Loucy (cell line): ENCODE measurements around the gene C5orf52.

ENCODE experiments used
- H2AFZ ChIP-seq: fragments of 200-600 bp; sonication (generic); 2 replicates; pipeline ENCODE4 v1.6.0; 2016; ENCODE audit warnings: antibody characterized with exemption, mild to moderate bottlenecking, low read length, moderate library complexity
- H3F3A ChIP-seq: fragments of 200-600 bp; 2 replicates; pipeline ENCODE4 v1.6.0; 2016; ENCODE audit warnings: antibody characterized with exemption, low read depth, mild to moderate bottlenecking
- H3K27me3 ChIP-seq: fragments of 200-600 bp; sonication (generic); 2 replicates; pipeline ENCODE4 v1.6.1; 2014; ENCODE audit warnings: low read length, mild to moderate bottlenecking; ENCODE audit not compliant: insufficient read depth, poor library complexity, severe bottlenecking
- H3K36me3 ChIP-seq: fragments of 200-600 bp; sonication (generic); 2 replicates; pipeline ENCODE4 v1.6.1; 2016; ENCODE audit warnings: low read length; ENCODE audit not compliant: insufficient read depth
- H3K4me1 ChIP-seq: fragments of 200-600 bp; sonication (generic); 2 replicates; pipeline ENCODE4 v1.5.1; 2014; ENCODE audit warnings: low read length, mild to moderate bottlenecking; ENCODE audit not compliant: insufficient read depth, poor library complexity, severe bottlenecking
- H3K4me2 ChIP-seq: fragments of 200-600 bp; sonication (generic); 2 replicates; pipeline ENCODE4 v1.6.0; 2014; ENCODE audit warnings: antibody characterized with exemption, low read length, low read depth, mild to moderate bottlenecking; ENCODE audit not compliant: poor library complexity, severe bottlenecking
- H3K4me3 ChIP-seq: fragments of 200-600 bp; sonication (generic); 2 replicates; pipeline ENCODE4 v1.5.1; 2014; ENCODE audit warnings: low read length, mild to moderate bottlenecking, mixed read lengths; ENCODE audit not compliant: poor library complexity, severe bottlenecking
- H3K79me2 ChIP-seq: fragments of 200-600 bp; sonication (generic); 2 replicates; pipeline ENCODE4 v1.6.1; 2014; ENCODE audit warnings: low read length; ENCODE audit not compliant: insufficient read depth
- H3K9ac ChIP-seq: fragments of 200-600 bp; sonication (generic); 2 replicates; pipeline ENCODE4 v1.6.0; 2014; ENCODE audit warnings: mild to moderate bottlenecking, low read depth, low read length, moderate library complexity; ENCODE audit not compliant: poor library complexity, severe bottlenecking
- H3K9me2 ChIP-seq: fragments of 200-600 bp; sonication (generic); replicated peaks from 2 replicates; pipeline ENCODE4 v1.6.1; 2016; ENCODE audit warnings: low read depth, low read length, mixed read lengths
- H3K9me3 ChIP-seq: fragments of 200-600 bp; sonication (generic); 2 replicates; pipeline ENCODE4 v1.6.1; 2014; ENCODE audit warnings: mild to moderate bottlenecking, antibody characterized with exemption, low read length, low read depth; ENCODE audit not compliant: insufficient read depth
- H4K20me1 ChIP-seq: fragments of 200-600 bp; sonication (generic); 2 replicates; pipeline ENCODE4 v1.6.0; 2014; ENCODE audit warnings: antibody characterized with exemption, low read length, mild to moderate bottlenecking; ENCODE audit not compliant: insufficient read depth, poor library complexity, severe bottlenecking
- EZH2phosphoT487 ChIP-seq: fragments of 200-600 bp; IDR thresholded peaks from 2 replicates; pipeline ENCODE4 v1.6.1; 2018; ENCODE audit warnings: antibody characterized with exemption, mild to moderate bottlenecking, moderate library complexity, borderline replicate concordance
- TF ChIP-seq, protein P1 (sequence below): fragments of 200-600 bp; sonication (generic); conservative IDR thresholded peaks from 2 replicates; pipeline ENCODE4 v1.5.1; 2014; ENCODE audit warnings: mild to moderate bottlenecking, antibody characterized with exemption, low read length

The C5orf52 gene

DNA sequence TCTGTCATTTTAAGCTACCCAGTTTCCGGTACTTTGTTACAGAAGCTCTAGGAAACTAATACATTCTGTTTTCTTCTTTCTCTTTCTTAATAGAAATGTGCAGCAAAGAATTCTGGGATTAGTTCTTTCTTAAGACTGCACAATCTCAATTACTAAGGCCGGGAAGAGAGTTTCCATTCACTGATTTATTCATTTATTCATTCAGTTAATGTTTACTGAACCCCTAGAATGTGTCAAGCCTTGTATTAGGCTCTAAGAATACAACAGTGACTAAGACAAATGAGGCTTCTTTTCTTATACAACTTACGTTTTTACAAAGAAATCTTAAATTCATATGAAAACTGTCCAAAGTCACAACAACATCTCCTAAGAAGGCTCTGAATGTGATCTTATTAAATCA is 32.4 kb downstream of the C5orf52 start:
- Histone ChIP-seq H3K9me2 (no peaks in the 10 kb centered on the region), H3K79me2 (no peaks in the 10 kb centered on the region), H3K27me3 (no peaks in the 10 kb centered on the region), H3K4me3 (no peak overlapping the region), H3F3A (no peaks in the 10 kb centered on the region), H4K20me1 (no peaks in the 10 kb centered on the region), H3K4me2 (no peak overlapping the region), H3K9me3 (no peaks in the 10 kb centered on the region), H3K9ac (no peak overlapping the region), H3K4me1 (no peaks in the 10 kb centered on the region), H3K36me3 (no peaks in the 10 kb centered on the region), H2AFZ (no peak overlapping the region)
- TF ChIP-seq, protein P1, sequence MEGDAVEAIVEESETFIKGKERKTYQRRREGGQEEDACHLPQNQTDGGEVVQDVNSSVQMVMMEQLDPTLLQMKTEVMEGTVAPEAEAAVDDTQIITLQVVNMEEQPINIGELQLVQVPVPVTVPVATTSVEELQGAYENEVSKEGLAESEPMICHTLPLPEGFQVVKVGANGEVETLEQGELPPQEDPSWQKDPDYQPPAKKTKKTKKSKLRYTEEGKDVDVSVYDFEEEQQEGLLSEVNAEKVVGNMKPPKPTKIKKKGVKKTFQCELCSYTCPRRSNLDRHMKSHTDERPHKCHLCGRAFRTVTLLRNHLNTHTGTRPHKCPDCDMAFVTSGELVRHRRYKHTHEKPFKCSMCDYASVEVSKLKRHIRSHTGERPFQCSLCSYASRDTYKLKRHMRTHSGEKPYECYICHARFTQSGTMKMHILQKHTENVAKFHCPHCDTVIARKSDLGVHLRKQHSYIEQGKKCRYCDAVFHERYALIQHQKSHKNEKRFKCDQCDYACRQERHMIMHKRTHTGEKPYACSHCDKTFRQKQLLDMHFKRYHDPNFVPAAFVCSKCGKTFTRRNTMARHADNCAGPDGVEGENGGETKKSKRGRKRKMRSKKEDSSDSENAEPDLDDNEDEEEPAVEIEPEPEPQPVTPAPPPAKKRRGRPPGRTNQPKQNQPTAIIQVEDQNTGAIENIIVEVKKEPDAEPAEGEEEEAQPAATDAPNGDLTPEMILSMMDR, result no peak
- TF ChIP-seq EZH2phosphoT487, result no peak

DNA sequence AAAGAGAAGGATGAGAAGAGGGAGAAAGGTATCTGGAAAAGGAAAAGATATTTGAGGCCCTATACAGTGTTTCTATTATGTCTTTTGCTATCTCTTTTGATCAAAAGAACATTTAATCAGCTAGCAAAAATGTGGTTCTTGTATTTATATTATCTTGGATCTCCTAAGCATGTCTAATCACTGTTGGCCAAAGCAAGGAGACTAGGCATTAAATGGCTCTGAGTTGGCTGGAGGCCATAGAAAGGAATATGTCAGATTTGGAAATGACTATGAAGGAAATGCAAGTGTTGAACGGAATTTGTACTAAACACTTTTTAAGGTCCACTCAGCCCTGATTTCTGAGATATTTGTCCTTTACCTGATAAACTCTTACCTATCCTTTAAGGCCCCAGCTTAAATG is 37.5 kb downstream of the C5orf52 start:
- Histone ChIP-seq H3K9me2 (no peaks in the 10 kb centered on the region), H3K9ac (no peak overlapping the region), H3K4me2 (no peak overlapping the region), H3K36me3 (no peaks in the 10 kb centered on the region), H3K4me3 (no peak overlapping the region), H3K9me3 (no peaks in the 10 kb centered on the region), H3K79me2 (no peaks in the 10 kb centered on the region), H3F3A (no peaks in the 10 kb centered on the region), H3K27me3 (no peaks in the 10 kb centered on the region), H2AFZ (no peak overlapping the region), H4K20me1 (no peaks in the 10 kb centered on the region), H3K4me1 (no peaks in the 10 kb centered on the region)
- TF ChIP-seq, protein P1, result no peak

DNA sequence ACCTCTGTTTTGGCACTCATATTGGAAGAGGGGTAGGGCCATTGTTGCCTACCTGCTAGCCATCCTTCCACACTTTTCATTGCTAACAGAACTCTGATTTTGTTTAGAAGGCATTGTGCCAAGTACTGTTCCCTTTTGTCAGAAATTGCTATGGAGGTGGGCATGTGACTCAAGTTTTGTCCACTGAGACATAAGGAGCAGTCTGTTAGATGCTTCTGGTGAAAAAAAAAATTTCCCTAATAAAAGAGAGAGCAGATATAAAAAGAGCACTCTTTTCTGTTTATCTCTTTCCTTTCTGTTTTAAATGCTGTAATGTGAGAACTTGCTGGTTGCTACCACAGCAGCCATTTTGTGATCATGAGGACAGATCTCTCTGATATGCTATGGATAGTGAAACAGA is 38.0 kb downstream of the C5orf52 start:
- Histone ChIP-seq H2AFZ (no peak overlapping the region), H3K4me1 (no peaks in the 10 kb centered on the region), H3F3A (no peaks in the 10 kb centered on the region), H3K36me3 (no peaks in the 10 kb centered on the region), H4K20me1 (no peaks in the 10 kb centered on the region), H3K9ac (no peak overlapping the region), H3K9me3 (no peaks in the 10 kb centered on the region), H3K27me3 (no peaks in the 10 kb centered on the region), H3K4me2 (no peak overlapping the region), H3K4me3 (no peak overlapping the region), H3K79me2 (no peaks in the 10 kb centered on the region), H3K9me2 (no peaks in the 10 kb centered on the region)
- TF ChIP-seq EZH2phosphoT487, result no peak
- TF ChIP-seq, protein P1, result no peak
